Mesenchymal stem cell (in vitro differentiated cells and primary cell): ENCODE measurements around the gene IRF4.

ENCODE experiments used
- DNase-seq: peaks from one replicate; pipeline ENCODE4 v3.0.0-alpha.2; 2013
- H2AFZ ChIP-seq: one replicate; pipeline ENCODE4 v1.6.1; 2013; ENCODE audit warnings: low read depth, mild to moderate bottlenecking, control low read depth, inconsistent platforms, low read length, moderate library complexity
- H2AK5ac ChIP-seq: 2 replicates; pipeline ENCODE4 v1.6.1; 2013; ENCODE audit warnings: low read length, moderate library complexity, mild to moderate bottlenecking, inconsistent platforms; ENCODE audit not compliant: severe bottlenecking
- H2BK120ac ChIP-seq: one replicate; pipeline ENCODE4 v1.6.1; 2013; ENCODE audit warnings: low read depth, mild to moderate bottlenecking, inconsistent platforms, low read length, moderate library complexity
- H2BK12ac ChIP-seq, 2 experiments: one replicate each; pipeline ENCODE4 v1.6.1; 2013; ENCODE audit warnings: inconsistent platforms in 2 of 2, low read length in 2 of 2, mild to moderate bottlenecking in 2 of 2, moderate library complexity in 2 of 2, control low read depth in 1 of 2
- H2BK15ac ChIP-seq: one replicate; pipeline ENCODE4 v1.6.1; 2013; ENCODE audit warnings: mild to moderate bottlenecking, low read depth, inconsistent platforms; ENCODE audit not compliant: poor library complexity, severe bottlenecking
- H2BK5ac ChIP-seq: 2 replicates; pipeline ENCODE4 v1.6.1; 2013; ENCODE audit warnings: low read depth, mild to moderate bottlenecking, low read length, control low read depth, inconsistent platforms; ENCODE audit not compliant: poor library complexity, severe bottlenecking
- H3K14ac ChIP-seq, 2 experiments: one replicate each; pipeline ENCODE4 v1.6.1; 2013; ENCODE audit warnings: inconsistent platforms in 2 of 2, low read length in 2 of 2, control low read depth in 1 of 2, mild to moderate bottlenecking in 1 of 2, moderate library complexity in 1 of 2
- H3K18ac ChIP-seq, 2 experiments: one replicate each; pipeline ENCODE4 v1.6.1; 2013; ENCODE audit warnings: inconsistent platforms in 2 of 2, low read length in 2 of 2, control low read depth in 1 of 2, low read depth in 1 of 2, mild to moderate bottlenecking in 1 of 2
- H3K23ac ChIP-seq, 2 experiments: one replicate each; pipeline ENCODE4 v1.6.1; 2013; ENCODE audit warnings: inconsistent platforms in 2 of 2, low read length in 2 of 2, mild to moderate bottlenecking in 2 of 2, moderate library complexity in 2 of 2, control low read depth in 1 of 2
- H3K27ac ChIP-seq: 2 replicates; pipeline ENCODE4 v1.5.1; 2013; ENCODE audit warnings: mild to moderate bottlenecking, moderate library complexity, low read length, control low read depth, inconsistent platforms; ENCODE audit not compliant: poor library complexity, severe bottlenecking
- H3K27me3 ChIP-seq, 2 experiments: 2 replicates each; pipeline versions ENCODE4 v1.6.1 to v1.7.0; 2013; ENCODE audit warnings: low read length in 2 of 2, mild to moderate bottlenecking in 2 of 2, moderate library complexity in 2 of 2, control low read depth in 1 of 2, inconsistent platforms in 1 of 2; ENCODE audit not compliant: control insufficient read depth in 1 of 2, insufficient read depth in 1 of 2
- H3K36me3 ChIP-seq, 2 experiments: 2 replicates each; pipeline versions ENCODE4 v1.6.1 to v1.7.0; 2013; ENCODE audit warnings: low read length in 2 of 2, control low read depth in 1 of 2, inconsistent platforms in 1 of 2, low read depth in 1 of 2, mild to moderate bottlenecking in 1 of 2; ENCODE audit not compliant: insufficient read depth in 2 of 2, control insufficient read depth in 1 of 2
- H3K4ac ChIP-seq, 2 experiments: one replicate each; pipeline ENCODE4 v1.6.1; 2013; ENCODE audit warnings: inconsistent platforms in 2 of 2, low read length in 2 of 2, mild to moderate bottlenecking in 2 of 2, moderate library complexity in 2 of 2, control low read depth in 1 of 2, low read depth in 1 of 2
- H3K4me1 ChIP-seq: 2 replicates; pipeline ENCODE4 v1.6.1; 2013; ENCODE audit warnings: low read depth, low read length, control low read depth; ENCODE audit not compliant: control insufficient read depth, insufficient read depth
- H3K4me2 ChIP-seq: 2 replicates; pipeline ENCODE4 v1.6.1; 2013; ENCODE audit warnings: low read length, mild to moderate bottlenecking, inconsistent platforms; ENCODE audit not compliant: poor library complexity, severe bottlenecking
- H3K4me3 ChIP-seq, 2 experiments: 2 replicates each; pipeline versions ENCODE4 v1.5.1 to v1.7.0; 2013; ENCODE audit warnings: low read length in 2 of 2, mild to moderate bottlenecking in 2 of 2, control low read depth in 1 of 2, low read depth in 1 of 2; ENCODE audit not compliant: insufficient read depth in 1 of 2
- H3K79me1 ChIP-seq: replicated peaks from 2 replicates; pipeline ENCODE4 v1.6.1; 2013; ENCODE audit warnings: mild to moderate bottlenecking, control low read depth, low read length, inconsistent platforms; ENCODE audit not compliant: poor library complexity, severe bottlenecking
- H3K9ac ChIP-seq: 2 replicates; pipeline ENCODE4 v1.7.0; 2013; ENCODE audit warnings: mild to moderate bottlenecking, low read length, moderate library complexity
- H3K9me3 ChIP-seq: 2 replicates; pipeline ENCODE4 v1.7.0; 2013; ENCODE audit warnings: mild to moderate bottlenecking, low read length; ENCODE audit not compliant: control insufficient read depth
- H4K8ac ChIP-seq: one replicate; pipeline ENCODE4 v1.6.1; 2013; ENCODE audit warnings: inconsistent platforms, mild to moderate bottlenecking, low read length, moderate library complexity
- H4K91ac ChIP-seq: one replicate; pipeline ENCODE4 v1.6.1; 2013; ENCODE audit warnings: mild to moderate bottlenecking, low read length, inconsistent platforms
- WGBS: methylation state at CpG from one replicate; pipeline ENCODE4 v1.1.7; 2013; ENCODE audit warnings: mixed read lengths; 5-methylcytosine and 5-hydroxymethylcytosine counted together

Gene IRF4

GRCh38 chr6:352474-352873, 39.1 kb upstream of the IRF4 start:
- H3K9ac ChIP-seq, result no peak overlapping the region
- no peak overlapping the region for H2BK12ac ChIP-seq
- H3K27me3 ChIP-seq, result no peaks in the 10 kb centered on the region
- no peak overlapping the region for H2AFZ ChIP-seq
- no peak overlapping the region for H3K4me3 ChIP-seq
- no peak overlapping the region for H4K8ac ChIP-seq
- no peak overlapping the region for H3K18ac ChIP-seq
- no peak overlapping the region for H3K27ac ChIP-seq
- H2BK5ac ChIP-seq, result no peak overlapping the region
- H3K4me2 ChIP-seq, result no peak overlapping the region
- H3K4me1 ChIP-seq, result peaks cover 3% of the 10 kb centered on the region
- no peaks in the 10 kb centered on the region for H3K79me1 ChIP-seq
- no peak overlapping the region for H3K4ac ChIP-seq
- H3K23ac ChIP-seq, result no peak overlapping the region
- no peak overlapping the region for H2BK120ac ChIP-seq
- WGBS, result 76% methylated on average over 5 of the region's 5 CpGs
- H3K9me3 ChIP-seq, result no peaks in the 10 kb centered on the region
- H3K14ac ChIP-seq, result no peak overlapping the region
- DNase-seq, result no peak
- H4K91ac ChIP-seq, result no peak overlapping the region
- H3K36me3 ChIP-seq, result peaks cover 21 to 35% of the 10 kb centered on the region in 2 experiments
- no peak overlapping the region for H2AK5ac ChIP-seq
- no peak overlapping the region for H2BK15ac ChIP-seq

- H3K36me3 ChIP-seq, result peaks cover 21 to 32% of the 10 kb centered on the region in 2 experiments
- WGBS, result 84% methylated on average over 11 of the region's 11 CpGs
- no peak overlapping the region for H2AK5ac ChIP-seq
These were observed 38.6 kb upstream of the IRF4 start for GRCh38 chr6:352896-353470.

DNA sequence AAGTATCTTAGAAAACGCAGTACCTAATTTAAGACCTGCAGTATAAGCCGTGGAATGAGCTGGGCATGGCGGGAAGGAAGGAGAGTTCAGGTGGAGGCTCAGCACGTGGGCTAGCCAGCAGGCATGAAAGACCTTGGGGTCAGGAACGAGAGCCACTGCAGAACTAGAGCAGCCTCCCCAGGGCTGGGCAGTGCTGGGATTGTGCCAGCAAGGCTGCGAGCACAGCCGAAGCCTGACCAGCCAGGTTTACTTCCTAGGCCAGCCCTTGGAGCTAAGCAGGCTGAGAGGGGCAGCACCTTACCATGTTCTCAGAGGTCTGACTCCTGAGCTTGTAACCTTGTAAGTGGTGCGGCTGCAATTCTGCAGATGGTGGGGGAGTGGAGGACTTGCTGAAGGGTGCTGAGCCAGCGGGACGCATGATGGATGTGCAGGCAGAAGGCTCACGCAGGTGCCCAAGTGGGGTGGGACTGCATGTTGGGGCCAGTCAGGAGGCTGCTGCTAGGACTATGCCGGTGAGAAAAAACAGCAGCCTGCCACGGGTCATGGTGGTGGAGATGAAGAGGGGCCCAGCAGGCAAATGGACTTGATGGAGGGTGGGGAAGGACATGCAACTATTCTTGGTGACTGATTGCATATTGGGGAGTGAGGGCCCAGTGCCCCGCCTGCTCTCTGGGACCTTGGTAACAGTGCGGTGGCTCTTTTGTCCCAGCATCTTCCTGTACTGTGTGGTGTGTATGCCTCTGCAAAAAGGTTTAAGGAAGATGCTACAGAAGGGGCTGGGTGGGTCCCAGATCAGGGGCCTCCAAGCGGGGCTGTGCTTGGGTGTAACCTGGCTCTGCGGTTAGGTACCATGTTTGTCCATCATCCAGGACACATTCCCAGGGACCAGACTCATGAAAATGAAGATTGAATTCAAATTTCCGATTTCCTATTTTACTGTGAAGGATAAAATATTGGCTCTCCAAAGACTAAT, 37.6 kb upstream of the IRF4 start:
- Histone ChIP-seq H3K23ac (no peak overlapping the region), H3K14ac (no peak overlapping the region), H2BK12ac (no peak overlapping the region), H2BK15ac (no peak overlapping the region), H2BK120ac (no peak overlapping the region), H4K91ac (no peak overlapping the region), H2AFZ (no peak overlapping the region), H3K9me3 (no peaks in the 10 kb centered on the region), H3K4me2 (no peak overlapping the region), H3K27me3 (no peaks in the 10 kb centered on the region), H3K27ac (no peak overlapping the region), H3K36me3 (peaks cover 11 to 23% of the 10 kb centered on the region in 2 experiments), H2AK5ac (no peak overlapping the region), H3K4ac (no peak overlapping the region), H2BK5ac (no peak overlapping the region), H3K9ac (no peak overlapping the region), H3K18ac (no peak overlapping the region), H3K4me1 (peaks cover 3% of the 10 kb centered on the region), H3K79me1 (no peaks in the 10 kb centered on the region), H4K8ac (no peak overlapping the region), H3K4me3 (no peak overlapping the region)
- 82% methylated on average over 18 of the region's 18 CpGs for WGBS
- no peak for DNase-seq

More at GRCh38 chr6:352896-353470, 38.6 kb upstream of the IRF4 start:
- Histone ChIP-seq H3K18ac (no peak overlapping the region), H3K9ac (no peak overlapping the region), H3K4me2 (no peak overlapping the region), H2BK15ac (no peak overlapping the region), H2AFZ (no peak overlapping the region), H3K27me3 (no peaks in the 10 kb centered on the region), H3K27ac (no peak overlapping the region), H3K4me3 (no peak overlapping the region), H3K9me3 (no peaks in the 10 kb centered on the region), H2BK5ac (no peak overlapping the region), H3K14ac (no peak overlapping the region), H3K79me1 (no peaks in the 10 kb centered on the region), H3K23ac (no peak overlapping the region), H2BK12ac (no peak overlapping the region), H3K4me1 (peaks cover 3% of the 10 kb centered on the region), H4K8ac (no peak overlapping the region), H4K91ac (no peak overlapping the region), H3K4ac (no peak overlapping the region), H2BK120ac (no peak overlapping the region)
- DNase-seq, result no peak

GRCh38 chr6:354631-355280, 36.8 kb upstream of the IRF4 start:
- no peak overlapping the region for H3K18ac ChIP-seq
- no peak overlapping the region for H3K4me3 ChIP-seq
- no peak for DNase-seq
- H3K23ac ChIP-seq, result no peak overlapping the region
- H2BK15ac ChIP-seq, result no peak overlapping the region
- no peak overlapping the region for H2BK12ac ChIP-seq
- no peak overlapping the region for H3K4ac ChIP-seq
- no peaks in the 10 kb centered on the region for H3K79me1 ChIP-seq
- no peak overlapping the region for H2AK5ac ChIP-seq
- H2BK5ac ChIP-seq, result no peak overlapping the region
- no peak overlapping the region for H2AFZ ChIP-seq
- no peak overlapping the region for H2BK120ac ChIP-seq
- H3K4me2 ChIP-seq, result no peak overlapping the region
- no peak overlapping the region for H3K14ac ChIP-seq
- H3K4me1 ChIP-seq, result peaks cover 3% of the 10 kb centered on the region
- peaks cover 5 to 16% of the 10 kb centered on the region in 2 experiments for H3K36me3 ChIP-seq
- H3K9me3 ChIP-seq, result no peaks in the 10 kb centered on the region
- H3K27me3 ChIP-seq, result no peaks in the 10 kb centered on the region
- H3K27ac ChIP-seq, result no peak overlapping the region
- H4K8ac ChIP-seq, result peak overlapping the region; percentile 10
- no peak overlapping the region for H3K9ac ChIP-seq
- H4K91ac ChIP-seq, result no peak overlapping the region
- WGBS, result 86% methylated on average over 15 of the region's 15 CpGs
